Neural cell (in vitro differentiated cells): ENCODE measurements around the gene STRIP1. TPM values are rescaled to one million over a fixed set of nuclear protein-coding genes. Genes with fewer than 3 reads are reported as not detected.

Experiments used
- H2AFZ ChIP-seq: fragments of 200-600, 300-800 bp; sonication (generic), shearing (Covaris generic); 2 replicates; pipeline ENCODE4 v1.6.0; 2014; ENCODE audit warnings: low read depth, mild to moderate bottlenecking, antibody characterized with exemption, low read length, moderate library complexity
- H3F3A ChIP-seq: fragments of 200-600 bp; shearing (Covaris generic); 2 replicates; pipeline ENCODE4 v1.6.1; 2016; ENCODE audit warnings: mild to moderate bottlenecking, moderate library complexity, mixed read lengths, antibody characterized with exemption, low read length; ENCODE audit not compliant: insufficient read depth, poor library complexity, severe bottlenecking
- H3K27ac ChIP-seq: fragments of 200-600, 300-800 bp; sonication (generic), shearing (Covaris generic); 2 replicates; pipeline ENCODE4 v1.5.1; 2014; ENCODE audit warnings: mild to moderate bottlenecking, low read length, moderate library complexity
- H3K27me3 ChIP-seq: fragments of 300-800, 200-600 bp; sonication (generic), shearing (Covaris generic); 2 replicates; pipeline ENCODE4 v1.6.0; 2014; ENCODE audit warnings: mild to moderate bottlenecking, low read depth, low read length, moderate library complexity; ENCODE audit not compliant: insufficient read depth
- H3K36me3 ChIP-seq: fragments of 300-800, 200-600 bp; sonication (generic), shearing (Covaris generic); 2 replicates; pipeline ENCODE4 v1.5.1; 2014; ENCODE audit warnings: mild to moderate bottlenecking, antibody characterized with exemption, low read length, moderate library complexity; ENCODE audit not compliant: insufficient read depth
- H3K4me2 ChIP-seq: fragments of 300-800, 200-600 bp; sonication (generic), shearing (Covaris generic); 2 replicates; pipeline ENCODE4 v1.6.0; 2014; ENCODE audit warnings: mild to moderate bottlenecking, low read length
- H3K4me3 ChIP-seq: fragments of 300-800, 200-600 bp; sonication (generic), shearing (Covaris generic); 2 replicates; pipeline ENCODE4 v1.5.1; 2014; ENCODE audit warnings: mild to moderate bottlenecking, low read length, moderate library complexity
- H3K79me2 ChIP-seq: fragments of 200-600 bp; shearing (Covaris generic); replicated peaks from 2 replicates; pipeline ENCODE4 v1.6.0; 2014; ENCODE audit warnings: mild to moderate bottlenecking, low read length, moderate library complexity; ENCODE audit not compliant: insufficient read depth
- H3K9ac ChIP-seq: fragments of 300-800, 200-600 bp; sonication (generic), shearing (Covaris generic); 2 replicates; pipeline ENCODE4 v1.6.1; 2016; ENCODE audit warnings: mild to moderate bottlenecking, low read length, mixed read lengths
- H3K9me2 ChIP-seq: fragments of 200-600 bp; shearing (Covaris generic); 2 replicates; pipeline ENCODE4 v1.6.1; 2016; ENCODE audit warnings: mild to moderate bottlenecking, low read length, mixed read lengths; ENCODE audit not compliant: insufficient read depth
- H3K9me3 ChIP-seq: fragments of 200-600, 300-800 bp; sonication (generic), shearing (Covaris generic); 2 replicates; pipeline ENCODE4 v1.6.1; 2016; ENCODE audit warnings: mild to moderate bottlenecking, mixed run types, low read length, moderate library complexity, mixed read lengths
- H4K20me1 ChIP-seq: fragments of 200-600 bp; shearing (Covaris generic); 2 replicates; pipeline ENCODE4 v1.6.1; 2016; ENCODE audit warnings: mild to moderate bottlenecking, mixed run types; ENCODE audit not compliant: insufficient read depth
- EP300 ChIP-seq: fragments of 450-650 bp; conservative IDR thresholded peaks from 2 replicates; pipeline ENCODE4 v1.6.1; 2014; ENCODE audit warnings: antibody characterized with exemption, mild to moderate bottlenecking, moderate library complexity; ENCODE audit not compliant: poor library complexity, severe bottlenecking
- EZH2 ChIP-seq: fragments of 200-600, 300-800 bp; shearing (Covaris generic), sonication (generic); IDR thresholded peaks from 2 replicates; pipeline ENCODE4 v1.6.1; 2014; ENCODE audit warnings: antibody characterized with exemption, low read length, borderline replicate concordance, mild to moderate bottlenecking; ENCODE audit not compliant: insufficient read depth, poor library complexity, severe bottlenecking
- MXI1 ChIP-seq: fragments of 450-650 bp; conservative IDR thresholded peaks from 2 replicates; pipeline ENCODE4 v1.6.1; 2014; ENCODE audit warnings: antibody characterized with exemption, mild to moderate bottlenecking; ENCODE audit not compliant: poor library complexity, severe bottlenecking
- POLR2AphosphoS5 ChIP-seq: IDR thresholded peaks from 2 replicates; pipeline ENCODE4 v1.6.1; 2012
- RAD21 ChIP-seq: fragments of 450-650 bp; conservative IDR thresholded peaks from 2 replicates; pipeline ENCODE4 v1.6.1; 2014; ENCODE audit warnings: antibody characterized with exemption, mild to moderate bottlenecking, moderate library complexity
- SMC3 ChIP-seq: fragments of 450-650 bp; conservative IDR thresholded peaks from 2 replicates; pipeline ENCODE4 v1.6.1; 2014; ENCODE audit warnings: antibody characterized with exemption, mild to moderate bottlenecking, moderate library complexity; ENCODE audit not compliant: poor library complexity
- TAF1 ChIP-seq: IDR thresholded peaks from 2 replicates; pipeline ENCODE4 v1.6.1; 2012; ENCODE audit warnings: low read depth
- polyA plus RNA-seq: library from polyadenylated mRNA; depleted of rRNA; stranded (reverse); fragments of >200 nt; gene quantifications from 2 replicates; pipeline ENCODE4 v1.2.3, GENCODE V29; 2014
- TF ChIP-seq, protein P1 (sequence below): IDR thresholded peaks from 2 replicates; pipeline ENCODE4 v1.6.1; 2012; ENCODE audit warnings: borderline replicate concordance
- TF ChIP-seq, protein P2 (sequence below): fragments of 450-650 bp; IDR thresholded peaks from 2 replicates; pipeline ENCODE4 v1.5.1; 2014; ENCODE audit warnings: antibody characterized with exemption, mild to moderate bottlenecking, moderate library complexity; ENCODE audit not compliant: poor library complexity, severe bottlenecking

STRIP1 gene
- polyA plus RNA-seq, 1 donor from 2014 or later = 178 TPM

DNA sequence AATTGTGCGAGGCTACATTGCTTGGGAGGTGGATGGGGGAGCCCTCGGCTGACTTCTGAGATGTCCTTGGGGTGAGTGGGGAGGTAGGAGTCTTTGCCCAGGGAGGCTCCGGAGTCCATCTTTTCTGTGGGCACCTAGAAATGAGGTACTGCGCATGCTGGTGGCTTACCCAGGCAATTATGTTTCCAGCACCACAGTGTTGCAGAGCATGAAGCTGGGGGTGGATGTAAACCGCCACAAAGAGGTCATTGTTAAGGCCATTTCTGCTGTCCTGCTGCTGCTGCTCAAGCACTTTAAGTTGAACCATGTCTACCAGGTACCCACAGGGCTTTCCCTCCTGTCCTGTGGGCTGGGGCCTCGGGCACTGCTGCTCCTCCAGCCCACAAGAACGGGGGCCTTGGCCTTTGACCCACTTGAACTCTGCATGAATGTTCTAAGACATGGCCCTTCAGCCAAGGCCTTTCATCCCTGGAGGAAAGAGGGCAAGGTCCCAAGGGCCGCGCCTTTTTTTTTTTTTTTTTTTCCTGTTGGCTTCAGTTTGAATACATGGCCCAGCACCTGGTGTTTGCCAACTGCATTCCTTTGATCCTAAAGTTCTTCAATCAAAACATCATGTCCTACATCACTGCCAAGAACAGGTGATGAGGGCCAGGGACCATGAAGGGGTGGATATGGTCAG, 14.6 kb downstream of the STRIP1 start:
- H3K9ac ChIP-seq = no peak overlapping the region
- no peak overlapping the region for H2AFZ ChIP-seq
- no peaks in the 10 kb centered on the region for H3K79me2 ChIP-seq
- H3K4me3 ChIP-seq = no peak overlapping the region
- no peak overlapping the region for H3K27ac ChIP-seq
- no peaks in the 10 kb centered on the region for H4K20me1 ChIP-seq
- no peak overlapping the region for H3K4me2 ChIP-seq
- peaks cover 6% of the 10 kb centered on the region for H3K36me3 ChIP-seq
- no peak for TF ChIP-seq RAD21
- no peak for TF ChIP-seq TAF1
- no peak for TF ChIP-seq SMC3
- TF ChIP-seq, protein P1, sequence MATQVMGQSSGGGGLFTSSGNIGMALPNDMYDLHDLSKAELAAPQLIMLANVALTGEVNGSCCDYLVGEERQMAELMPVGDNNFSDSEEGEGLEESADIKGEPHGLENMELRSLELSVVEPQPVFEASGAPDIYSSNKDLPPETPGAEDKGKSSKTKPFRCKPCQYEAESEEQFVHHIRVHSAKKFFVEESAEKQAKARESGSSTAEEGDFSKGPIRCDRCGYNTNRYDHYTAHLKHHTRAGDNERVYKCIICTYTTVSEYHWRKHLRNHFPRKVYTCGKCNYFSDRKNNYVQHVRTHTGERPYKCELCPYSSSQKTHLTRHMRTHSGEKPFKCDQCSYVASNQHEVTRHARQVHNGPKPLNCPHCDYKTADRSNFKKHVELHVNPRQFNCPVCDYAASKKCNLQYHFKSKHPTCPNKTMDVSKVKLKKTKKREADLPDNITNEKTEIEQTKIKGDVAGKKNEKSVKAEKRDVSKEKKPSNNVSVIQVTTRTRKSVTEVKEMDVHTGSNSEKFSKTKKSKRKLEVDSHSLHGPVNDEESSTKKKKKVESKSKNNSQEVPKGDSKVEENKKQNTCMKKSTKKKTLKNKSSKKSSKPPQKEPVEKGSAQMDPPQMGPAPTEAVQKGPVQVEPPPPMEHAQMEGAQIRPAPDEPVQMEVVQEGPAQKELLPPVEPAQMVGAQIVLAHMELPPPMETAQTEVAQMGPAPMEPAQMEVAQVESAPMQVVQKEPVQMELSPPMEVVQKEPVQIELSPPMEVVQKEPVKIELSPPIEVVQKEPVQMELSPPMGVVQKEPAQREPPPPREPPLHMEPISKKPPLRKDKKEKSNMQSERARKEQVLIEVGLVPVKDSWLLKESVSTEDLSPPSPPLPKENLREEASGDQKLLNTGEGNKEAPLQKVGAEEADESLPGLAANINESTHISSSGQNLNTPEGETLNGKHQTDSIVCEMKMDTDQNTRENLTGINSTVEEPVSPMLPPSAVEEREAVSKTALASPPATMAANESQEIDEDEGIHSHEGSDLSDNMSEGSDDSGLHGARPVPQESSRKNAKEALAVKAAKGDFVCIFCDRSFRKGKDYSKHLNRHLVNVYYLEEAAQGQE = no peak
- TF ChIP-seq EZH2 = no peak
- TF ChIP-seq POLR2AphosphoS5 = no peak
- TF ChIP-seq, protein P2, sequence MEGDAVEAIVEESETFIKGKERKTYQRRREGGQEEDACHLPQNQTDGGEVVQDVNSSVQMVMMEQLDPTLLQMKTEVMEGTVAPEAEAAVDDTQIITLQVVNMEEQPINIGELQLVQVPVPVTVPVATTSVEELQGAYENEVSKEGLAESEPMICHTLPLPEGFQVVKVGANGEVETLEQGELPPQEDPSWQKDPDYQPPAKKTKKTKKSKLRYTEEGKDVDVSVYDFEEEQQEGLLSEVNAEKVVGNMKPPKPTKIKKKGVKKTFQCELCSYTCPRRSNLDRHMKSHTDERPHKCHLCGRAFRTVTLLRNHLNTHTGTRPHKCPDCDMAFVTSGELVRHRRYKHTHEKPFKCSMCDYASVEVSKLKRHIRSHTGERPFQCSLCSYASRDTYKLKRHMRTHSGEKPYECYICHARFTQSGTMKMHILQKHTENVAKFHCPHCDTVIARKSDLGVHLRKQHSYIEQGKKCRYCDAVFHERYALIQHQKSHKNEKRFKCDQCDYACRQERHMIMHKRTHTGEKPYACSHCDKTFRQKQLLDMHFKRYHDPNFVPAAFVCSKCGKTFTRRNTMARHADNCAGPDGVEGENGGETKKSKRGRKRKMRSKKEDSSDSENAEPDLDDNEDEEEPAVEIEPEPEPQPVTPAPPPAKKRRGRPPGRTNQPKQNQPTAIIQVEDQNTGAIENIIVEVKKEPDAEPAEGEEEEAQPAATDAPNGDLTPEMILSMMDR = no peak
- TF ChIP-seq EP300 = no peak
- TF ChIP-seq MXI1 = no peak
- H3K27me3 ChIP-seq = no peaks in the 10 kb centered on the region
- no peaks in the 10 kb centered on the region for H3K9me3 ChIP-seq
- H3K9me2 ChIP-seq = no peaks in the 10 kb centered on the region
- no peaks in the 10 kb centered on the region for H3F3A ChIP-seq

DNA sequence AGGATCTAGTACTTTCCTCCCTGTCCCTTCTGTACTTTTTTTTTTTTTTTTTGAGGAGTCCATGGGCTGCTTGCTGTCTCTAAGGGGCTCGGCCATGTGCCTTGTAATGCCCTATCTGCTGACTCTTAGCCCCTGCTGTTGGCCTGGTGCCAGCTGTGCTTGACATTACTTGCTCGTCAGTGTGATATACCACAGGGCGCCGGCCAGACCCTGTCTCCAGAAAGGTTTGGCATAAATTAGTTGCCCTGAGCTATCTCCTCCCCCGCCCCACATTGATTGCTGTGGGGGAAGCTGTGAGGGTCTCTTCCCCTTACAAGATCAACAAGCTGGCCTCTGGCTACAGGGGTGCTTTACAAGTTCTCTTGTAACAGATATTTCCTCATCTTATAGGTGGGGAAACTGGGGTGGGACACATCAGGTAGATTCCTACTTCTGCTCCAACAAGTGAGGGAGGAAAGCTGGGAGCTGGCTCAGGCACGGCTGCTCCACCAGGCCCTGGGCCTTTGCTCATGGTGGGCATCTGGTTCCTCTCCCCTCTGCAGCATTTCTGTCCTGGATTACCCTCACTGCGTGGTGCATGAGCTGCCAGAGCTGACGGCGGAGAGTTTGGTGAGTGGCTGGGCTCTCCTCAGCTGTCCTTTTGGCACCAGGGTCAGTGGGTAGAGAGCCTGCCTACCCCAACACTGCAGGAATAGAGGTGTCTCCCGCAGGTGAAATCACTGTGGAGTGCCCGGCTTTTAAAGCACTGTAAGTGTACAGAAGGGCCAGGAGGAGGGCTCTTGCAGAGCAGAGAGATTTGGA, 15.6 kb downstream of the STRIP1 start:
- Histone ChIP-seq H3F3A (no peaks in the 10 kb centered on the region), H3K36me3 (peaks cover 10% of the 10 kb centered on the region), H3K27ac (no peak overlapping the region), H3K4me2 (no peak overlapping the region), H3K79me2 (no peaks in the 10 kb centered on the region), H3K9me3 (no peaks in the 10 kb centered on the region), H3K9me2 (no peaks in the 10 kb centered on the region), H2AFZ (no peak overlapping the region), H3K4me3 (no peak overlapping the region), H4K20me1 (no peaks in the 10 kb centered on the region), H3K27me3 (no peaks in the 10 kb centered on the region), H3K9ac (no peak overlapping the region)
- TF ChIP-seq, protein P1 = no peak
- no peak for TF ChIP-seq SMC3
- TF ChIP-seq MXI1 = no peak
- TF ChIP-seq POLR2AphosphoS5 = no peak
- TF ChIP-seq EP300 = no peak
- TF ChIP-seq TAF1 = no peak
- TF ChIP-seq, protein P2 = no peak
- no peak for TF ChIP-seq RAD21
- no peak for TF ChIP-seq EZH2
